DMS53 (cell line): ENCODE data around the gene TWIST2.
A peak's percentile ranks its signal among the peaks of the same experiment; 100 is the strongest.

Experiments
- DNase-seq: peaks from one replicate; lab custom pipeline; 2025; lab: John Stamatoyannopoulos, UW

Gene TWIST2

GRCh38 chr2:238939521-238940403 lies 91.9 kb downstream of the TWIST2 start:
- no peak for DNase-seq

GRCh38 chr2:238940806-238941205 lies 92.9 kb downstream of the TWIST2 start:
- no peak for DNase-seq

GRCh38 chr2:238941262-238941792 lies 93.4 kb downstream of the TWIST2 start:
- no peak for DNase-seq

GRCh38 chr2:238942080-238942725 lies 94.3 kb downstream of the TWIST2 start:
- DNase-seq, result no peak

- DNase-seq, result no peak
Observed at GRCh38 chr2:238942726-238943300, 94.9 kb downstream of the TWIST2 start.

GRCh38 chr2:238943338-238944067 lies 95.6 kb downstream of the TWIST2 start:
- DNase-seq, result no peak

- peak; percentile 35 for DNase-seq
Observed at GRCh38 chr2:238945433-238946150, 97.7 kb downstream of the TWIST2 start.

GRCh38 chr2:238946318-238947242 lies 98.7 kb downstream of the TWIST2 start:
- no peak for DNase-seq

GRCh38 chr2:238947243-238947760 lies 99.4 kb downstream of the TWIST2 start:
- no peak for DNase-seq

GRCh38 chr2:238947920-238948710 lies 100.2 kb downstream of the TWIST2 start:
- DNase-seq, result no peak

- no peak for DNase-seq
Observed at GRCh38 chr2:238948765-238949641, 101.1 kb downstream of the TWIST2 start.

GRCh38 chr2:238949710-238950345 lies 101.9 kb downstream of the TWIST2 start:
- DNase-seq, result no peak

- DNase-seq, result no peak
Observed at GRCh38 chr2:238950551-238950950, 102.7 kb downstream of the TWIST2 start.

- no peak for DNase-seq
Observed at GRCh38 chr2:238952261-238952919, 104.5 kb downstream of the TWIST2 start.

GRCh38 chr2:238954841-238955591 lies 107.1 kb downstream of the TWIST2 start:
- no peak for DNase-seq
